Duodenal mucosa (tissue), 2 donors: ENCODE data around the gene CCP110.
"Not testable (repeated sequence)": the region's sequence is repeated elsewhere in the genome, so short reads cannot be mapped to it uniquely, and the experiment has no call there.

ENCODE experiments used
- H3K27ac ChIP-seq: one replicate; pipeline ENCODE4 v1.7.0; 2013; ENCODE audit warnings: low read depth, low read length
- H3K27me3 ChIP-seq, 2 donors: one replicate each; pipeline ENCODE4 v1.7.0; 2013; ENCODE audit warnings: low read length in 2 of 2, control low read depth in 1 of 2; ENCODE audit not compliant: insufficient read depth in 2 of 2, control insufficient read depth in 1 of 2
- H3K36me3 ChIP-seq, 2 donors: one replicate each; pipeline ENCODE4 v1.7.0; 2013; ENCODE audit warnings: low read length in 2 of 2, control low read depth in 1 of 2; ENCODE audit not compliant: insufficient read depth in 2 of 2, control insufficient read depth in 1 of 2
- H3K4me1 ChIP-seq, 2 donors: one replicate each; pipeline ENCODE4 v1.7.0; 2013; ENCODE audit warnings: low read length in 2 of 2, control low read depth in 1 of 2; ENCODE audit not compliant: insufficient read depth in 2 of 2, control insufficient read depth in 1 of 2
- H3K4me3 ChIP-seq, 2 donors: one replicate each; pipeline ENCODE4 v1.7.0; 2013; ENCODE audit warnings: low read length in 2 of 2, low read depth in 1 of 2
- H3K9ac ChIP-seq, 2 donors: one replicate each; pipeline ENCODE4 v1.7.0; 2013; ENCODE audit warnings: low read length in 2 of 2, low read depth in 1 of 2
- H3K9me3 ChIP-seq, 2 donors: one replicate each; pipeline ENCODE4 v1.7.0; 2013; ENCODE audit warnings: low read length in 2 of 2, control low read depth in 1 of 2; ENCODE audit not compliant: control insufficient read depth in 1 of 2

Gene CCP110

GRCh38 chr16:19542138-19542821 is 18.5 kb downstream of the CCP110 start:
- H3K27me3 ChIP-seq = no peaks in the 10 kb centered on the region
- H3K9ac ChIP-seq = no peak overlapping the region
- no peak overlapping the region for H3K27ac ChIP-seq
- no peak overlapping the region for H3K4me3 ChIP-seq
- H3K9me3 ChIP-seq = no peaks in the 10 kb centered on the region
- peaks cover 11 to 38% of the 10 kb centered on the region in 2 donors for H3K36me3 ChIP-seq
- H3K4me1 ChIP-seq = peaks cover 4 to 7% of the 10 kb centered on the region in 2 donors

GRCh38 chr16:19543278-19543996 is 19.7 kb downstream of the CCP110 start:
- H3K27ac ChIP-seq = not testable (repeated sequence)

GRCh38 chr16:19548144-19548543 is 24.4 kb downstream of the CCP110 start:
- Histone ChIP-seq H3K4me1 (no peaks in the 10 kb centered on the region), H3K27ac (no peak overlapping the region), H3K9me3 (no peaks in the 10 kb centered on the region), H3K36me3 (peaks cover 4 to 20% of the 10 kb centered on the region in 2 donors), H3K4me3 (no peak overlapping the region), H3K27me3 (no peaks in the 10 kb centered on the region), H3K9ac (no peak overlapping the region)

More at GRCh38 chr16:19543278-19543996, 19.7 kb downstream of the CCP110 start:
- H3K9ac ChIP-seq, H3K4me1 ChIP-seq, H3K4me3 ChIP-seq, H3K27me3 ChIP-seq, H3K9me3 ChIP-seq: not testable (repeated sequence)
- peaks cover 10 to 33% of the 10 kb centered on the region in 2 donors for H3K36me3 ChIP-seq

GRCh38 chr16:19549673-19550072 is 25.9 kb downstream of the CCP110 start:
- Histone ChIP-seq H3K4me1 (no peaks in the 10 kb centered on the region), H3K9me3 (no peaks in the 10 kb centered on the region), H3K9ac (no peak overlapping the region), H3K27ac (no peak overlapping the region), H3K4me3 (no peak overlapping the region), H3K27me3 (no peaks in the 10 kb centered on the region), H3K36me3 (peaks cover 0 to 14% of the 10 kb centered on the region in 2 donors)

GRCh38 chr16:19555186-19555937 is 31.6 kb downstream of the CCP110 start, which contains the start of gene VPS35L:
VPS35L (plus strand) TSS chr16:19555703; CDS start chr16:19555730, 27 bp downstream.
- Histone ChIP-seq H3K27ac (peak within 1 kb of the TSS; percentile 84), H3K9ac (peak within 1 kb of the TSS; percentile 73 to 78), H3K27me3 (no peaks in the 10 kb centered on the region), H3K36me3 (no peaks in the 10 kb centered on the region), H3K4me3 (peak within 1 kb of the TSS; percentile 85 to 87), H3K9me3 (no peaks in the 10 kb centered on the region), H3K4me1 (peaks cover 5 to 6% of the 10 kb centered on the region in 2 donors)

GRCh38 chr16:19555938-19556771 is 32.4 kb downstream of the CCP110 start:
- Histone ChIP-seq H3K27ac (peak overlapping the region; percentile 84), H3K36me3 (no peaks in the 10 kb centered on the region), H3K4me3 (peak overlapping the region; percentile 85 to 87), H3K9me3 (no peaks in the 10 kb centered on the region), H3K4me1 (peaks cover 5 to 6% of the 10 kb centered on the region in 2 donors), H3K27me3 (no peaks in the 10 kb centered on the region), H3K9ac (peak overlapping the region; percentile 73 to 78)

- H3K27me3 ChIP-seq = no peaks in the 10 kb centered on the region
- H3K4me1 ChIP-seq = peaks cover 5 to 6% of the 10 kb centered on the region in 2 donors
- H3K27ac ChIP-seq = no peak overlapping the region
- H3K4me3 ChIP-seq = no peak overlapping the region
- H3K9me3 ChIP-seq = no peaks in the 10 kb centered on the region
- H3K36me3 ChIP-seq = no peaks in the 10 kb centered on the region
- no peak overlapping the region for H3K9ac ChIP-seq
Measured at GRCh38 chr16:19559242-19559910, 35.6 kb downstream of the CCP110 start.

- peaks cover 0 to under 1% of the 10 kb centered on the region in 2 donors for H3K36me3 ChIP-seq
- no peak overlapping the region for H3K4me3 ChIP-seq
- no peaks in the 10 kb centered on the region for H3K27me3 ChIP-seq
- no peak overlapping the region for H3K27ac ChIP-seq
- no peak overlapping the region for H3K9ac ChIP-seq
- peaks cover 5 to 6% of the 10 kb centered on the region in 2 donors for H3K4me1 ChIP-seq
- no peaks in the 10 kb centered on the region for H3K9me3 ChIP-seq
Measured at GRCh38 chr16:19560078-19560477, 36.3 kb downstream of the CCP110 start.

GRCh38 chr16:19563377-19563776 is 39.6 kb downstream of the CCP110 start:
- Histone ChIP-seq H3K9ac (no peak overlapping the region), H3K36me3 (peaks cover 0 to 21% of the 10 kb centered on the region in 2 donors), H3K4me1 (no peaks in the 10 kb centered on the region), H3K4me3 (no peak overlapping the region), H3K27me3 (no peaks in the 10 kb centered on the region), H3K9me3 (no peaks in the 10 kb centered on the region), H3K27ac (no peak overlapping the region)
